ENCODE data around the gene CTLA4.

Gene CTLA4

GRCh38 chr2:203867561-203868200 is at the start of gene CTLA4:
Gene CTLA4, plus strand, starts transcription at chr2:203867771. Its CDS starts 172 bp downstream, at chr2:203867943.
- no peak within 1 kb of the TSS for H3K4me3 ChIP-seq (replicated peaks; ENCODE audit: low read depth, low read length)
- DNase-seq (ENCODE audit: low read depth): no peak
- TF ChIP-seq, protein P1, sequence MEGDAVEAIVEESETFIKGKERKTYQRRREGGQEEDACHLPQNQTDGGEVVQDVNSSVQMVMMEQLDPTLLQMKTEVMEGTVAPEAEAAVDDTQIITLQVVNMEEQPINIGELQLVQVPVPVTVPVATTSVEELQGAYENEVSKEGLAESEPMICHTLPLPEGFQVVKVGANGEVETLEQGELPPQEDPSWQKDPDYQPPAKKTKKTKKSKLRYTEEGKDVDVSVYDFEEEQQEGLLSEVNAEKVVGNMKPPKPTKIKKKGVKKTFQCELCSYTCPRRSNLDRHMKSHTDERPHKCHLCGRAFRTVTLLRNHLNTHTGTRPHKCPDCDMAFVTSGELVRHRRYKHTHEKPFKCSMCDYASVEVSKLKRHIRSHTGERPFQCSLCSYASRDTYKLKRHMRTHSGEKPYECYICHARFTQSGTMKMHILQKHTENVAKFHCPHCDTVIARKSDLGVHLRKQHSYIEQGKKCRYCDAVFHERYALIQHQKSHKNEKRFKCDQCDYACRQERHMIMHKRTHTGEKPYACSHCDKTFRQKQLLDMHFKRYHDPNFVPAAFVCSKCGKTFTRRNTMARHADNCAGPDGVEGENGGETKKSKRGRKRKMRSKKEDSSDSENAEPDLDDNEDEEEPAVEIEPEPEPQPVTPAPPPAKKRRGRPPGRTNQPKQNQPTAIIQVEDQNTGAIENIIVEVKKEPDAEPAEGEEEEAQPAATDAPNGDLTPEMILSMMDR (IDR thresholded peaks at IDR 0.05; ENCODE audit: low read length, missing control alignments): no peak

- TF ChIP-seq, protein P1 (IDR thresholded peaks at IDR 0.05; ENCODE audit: low read length, missing control alignments): no peak
- no peak for DNase-seq (ENCODE audit: low read depth)
- no peak overlapping the region for H3K4me3 ChIP-seq (replicated peaks; ENCODE audit: low read depth, low read length)
These were observed 48.9 kb upstream of the CTLA4 start for GRCh38 chr2:203818656-203819055.

- TF ChIP-seq, protein P1 (IDR thresholded peaks at IDR 0.05; ENCODE audit: low read length, missing control alignments): no peak
- H3K4me3 ChIP-seq (replicated peaks; ENCODE audit: low read depth, low read length): no peak overlapping the region
- DNase-seq (ENCODE audit: low read depth): no peak
These were observed 48.0 kb upstream of the CTLA4 start for GRCh38 chr2:203819434-203820133.

DNA sequence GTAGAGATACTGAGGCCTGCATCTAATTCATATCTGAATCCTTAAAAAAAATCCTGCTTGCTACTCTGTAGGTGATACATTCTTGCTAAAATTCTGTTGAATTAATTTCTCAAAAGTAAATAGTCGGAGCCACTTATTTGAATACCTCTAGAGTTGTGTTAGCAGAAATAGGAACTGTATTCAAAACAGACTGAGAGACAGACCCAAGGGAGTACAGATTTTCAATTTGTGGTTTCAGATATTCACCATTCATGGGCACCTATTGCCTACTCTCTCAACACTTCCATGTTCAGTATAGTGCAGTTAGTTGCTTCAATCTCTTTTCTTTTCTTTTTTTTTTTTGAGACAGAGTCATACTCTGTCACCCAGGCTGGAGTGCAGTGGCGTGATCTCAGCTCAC is 46.6 kb upstream of the CTLA4 start:
- TF ChIP-seq, protein P1 (IDR thresholded peaks at IDR 0.05; ENCODE audit: low read length, missing control alignments): no peak
- no peak for DNase-seq (ENCODE audit: low read depth)
- H3K4me3 ChIP-seq (replicated peaks; ENCODE audit: low read depth, low read length): no peak overlapping the region

GRCh38 chr2:203822240-203822639 is 45.3 kb upstream of the CTLA4 start:
- no peak for DNase-seq (ENCODE audit: low read depth)
- no peak overlapping the region for H3K4me3 ChIP-seq (replicated peaks; ENCODE audit: low read depth, low read length)
- TF ChIP-seq, protein P1 (IDR thresholded peaks at IDR 0.05; ENCODE audit: low read length, missing control alignments): no peak

DNA sequence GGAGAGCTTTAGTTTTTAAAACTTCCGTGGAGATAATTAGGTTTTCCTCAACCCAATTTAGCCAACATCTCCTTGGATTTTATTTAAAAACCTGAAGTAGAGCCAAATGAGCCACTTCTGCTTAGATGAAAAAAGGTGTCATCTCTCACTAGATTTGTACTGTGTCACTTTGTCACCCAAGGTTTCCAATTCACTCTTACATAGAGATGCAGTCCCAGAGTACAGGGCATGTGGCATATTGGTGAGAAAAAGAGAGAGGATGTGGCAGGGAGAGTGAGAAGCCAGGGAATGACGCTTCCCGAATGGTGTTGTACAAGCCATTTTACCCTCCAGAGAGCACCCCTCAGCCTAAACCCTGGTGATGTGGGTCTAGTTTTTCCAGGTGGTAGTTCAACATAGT is 44.4 kb upstream of the CTLA4 start:
- no peak for DNase-seq (ENCODE audit: low read depth)

More for the DNA sequence above, 44.4 kb upstream of the CTLA4 start:
- H3K4me3 ChIP-seq (replicated peaks; ENCODE audit: low read depth, low read length): no peak overlapping the region
- TF ChIP-seq, protein P1 (IDR thresholded peaks at IDR 0.05; ENCODE audit: low read length, missing control alignments): no peak

Measured in fibroblast of pulmonary artery (primary cell).